ENCODE results near the gene FAM222B.
"Not testable (repeated sequence)": the region's sequence is repeated elsewhere in the genome, so short reads cannot be mapped to it uniquely, and the experiment has no call there.

FAM222B gene

GRCh38 chr17:28735242-28735722, 107.3 kb downstream of the FAM222B start:
- no peak for TF ChIP-seq POLR2A (IDR thresholded peaks at IDR 0.05; ENCODE audit: low read depth, low read length)
- FAIRE-seq (no peak), DNase-seq (ENCODE audit: insufficient read length, low spot score) (peak; percentile 67)

GRCh38 chr17:28734712-28735241, 107.8 kb downstream of the FAM222B start:
- no peak for FAIRE-seq
- DNase-seq (ENCODE audit: insufficient read length, low spot score), result no peak
- no peak for TF ChIP-seq POLR2A (IDR thresholded peaks at IDR 0.05; ENCODE audit: low read depth, low read length)

- FAIRE-seq, result no peak
Observed at GRCh38 chr17:28733346-28733745, 109.2 kb downstream of the FAM222B start.

DNA sequence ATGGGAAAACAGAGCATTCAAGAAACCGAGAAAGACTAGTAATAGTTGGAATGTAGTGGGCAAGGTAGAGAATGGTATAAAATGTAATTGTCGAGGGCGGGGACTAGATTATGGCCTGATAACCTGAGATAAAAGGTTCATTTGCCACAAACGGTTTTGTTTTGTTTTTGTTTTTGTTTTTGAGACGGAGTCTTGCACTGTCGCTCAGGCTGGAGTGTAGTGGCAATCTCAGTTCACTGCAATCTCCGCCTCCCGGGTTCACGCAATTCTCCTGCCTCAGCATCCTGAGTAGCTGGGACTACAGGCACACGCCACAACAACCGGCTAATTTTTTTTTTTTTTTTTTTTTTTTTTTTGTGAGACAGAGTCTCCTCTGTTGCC, 112.7 kb downstream of the FAM222B start:
- no peak for TF ChIP-seq POLR2A (IDR thresholded peaks at IDR 0.05; ENCODE audit: low read depth, low read length)
- no peak for FAIRE-seq
- DNase-seq (ENCODE audit: insufficient read length, low spot score), result no peak

More at GRCh38 chr17:28733346-28733745, 109.2 kb downstream of the FAM222B start:
- DNase-seq (ENCODE audit: insufficient read length, low spot score), result no peak
- no peak for TF ChIP-seq POLR2A (IDR thresholded peaks at IDR 0.05; ENCODE audit: low read depth, low read length)

- peak; percentile 68 for TF ChIP-seq POLR2A (IDR thresholded peaks at IDR 0.05; ENCODE audit: low read depth, low read length)
- DNase-seq (ENCODE audit: insufficient read length, low spot score) (peak; percentile 93), FAIRE-seq (no peak)
Observed at GRCh38 chr17:28728364-28729200, 114.0 kb downstream of the FAM222B start, which contains the start of gene NEK8. Gene NEK8 (plus strand): TSS chr17:28728788. CDS start chr17:28728814, 26 bp downstream.

DNA sequence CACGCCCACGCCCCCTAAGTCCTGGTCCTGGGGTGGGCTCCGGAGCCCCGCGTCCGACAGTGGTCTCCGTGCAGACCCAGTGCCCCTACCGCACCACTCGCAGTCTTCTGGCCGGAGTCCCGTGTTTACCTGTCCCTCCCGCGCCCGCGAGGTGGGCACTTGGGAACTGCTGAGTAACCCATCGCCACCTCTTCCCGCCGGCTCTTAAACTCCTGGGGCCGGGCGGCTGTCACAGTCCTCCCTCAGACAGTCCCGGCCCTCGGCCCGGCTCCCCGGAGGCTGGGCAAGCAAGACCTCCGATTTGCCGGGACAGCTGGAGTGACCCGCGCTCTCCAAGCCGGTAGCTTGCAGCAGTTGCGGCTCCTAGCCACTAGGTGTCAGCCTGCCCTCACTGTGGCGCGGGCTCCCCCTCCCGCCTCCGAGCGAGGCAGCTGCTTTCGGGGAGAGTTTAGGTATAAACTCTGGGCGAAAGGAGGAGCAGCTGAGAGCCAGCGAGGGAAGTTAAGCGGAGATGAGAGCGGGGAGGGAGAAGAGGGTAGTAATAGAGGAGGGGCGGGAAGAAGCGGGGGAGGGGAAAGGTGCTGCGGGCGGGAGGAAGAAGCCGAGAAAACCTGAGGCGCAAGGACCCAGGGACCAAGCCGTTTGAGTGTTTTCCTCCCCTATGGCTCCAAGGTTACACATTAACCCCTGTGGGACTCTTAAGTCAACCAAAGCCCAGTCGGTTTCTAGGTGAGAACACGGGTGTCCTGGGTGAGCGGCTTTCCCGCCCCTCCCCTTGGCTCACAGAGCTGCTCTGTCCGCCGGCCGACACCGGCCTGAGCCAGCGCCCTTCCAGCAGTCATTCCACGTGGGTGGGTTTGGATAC, 115.7 kb downstream of the FAM222B start:
- peak; percentile 95 for DNase-seq (ENCODE audit: insufficient read length, low spot score)
- no peak; the same call in 1 of the 2 replicates for TF ChIP-seq POLR2A (IDR thresholded peaks at IDR 0.05; ENCODE audit: low read depth, low read length)
- FAIRE-seq, result no peak

GRCh38 chr17:28726226-28726626, 116.4 kb downstream of the FAM222B start, which contains the start of gene TLCD1:
Gene TLCD1 (minus strand): TSS chr17:28726233. CDS start chr17:28726097, 136 bp downstream.
- TF ChIP-seq POLR2A (IDR thresholded peaks at IDR 0.05; ENCODE audit: low read depth, low read length), result no peak

DNA sequence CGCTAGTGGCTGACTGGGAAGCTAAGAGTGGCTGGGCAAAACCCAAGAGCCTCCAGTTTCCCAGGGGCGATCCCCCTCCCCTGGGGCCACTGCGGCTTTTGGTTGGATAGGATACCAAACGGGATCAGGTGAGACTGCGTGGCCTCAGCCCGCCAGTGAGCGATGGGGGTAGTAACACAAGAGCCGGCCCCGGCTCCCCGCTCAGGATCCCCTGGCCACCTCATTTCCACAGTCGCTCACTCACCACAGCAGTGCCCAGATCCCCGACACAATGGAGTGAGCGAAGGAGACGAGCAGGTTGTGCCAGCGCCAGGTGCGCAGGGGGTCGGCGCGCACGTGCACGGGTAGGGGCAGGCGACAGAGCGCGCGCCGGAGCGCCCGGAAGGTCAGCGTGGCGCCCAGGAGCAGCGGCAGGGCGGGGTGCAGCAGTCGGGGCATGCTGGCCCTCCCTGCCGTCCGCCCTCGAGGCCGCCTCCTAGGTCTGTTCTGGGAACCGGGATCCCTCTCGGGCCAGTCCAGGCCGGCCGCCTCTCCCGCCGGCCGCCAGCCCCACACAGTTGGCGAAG, 116.8 kb downstream of the FAM222B start:
- peak; percentile 78 for TF ChIP-seq POLR2A (IDR thresholded peaks at IDR 0.05; ENCODE audit: low read depth, low read length)
- DNase-seq (ENCODE audit: insufficient read length, low spot score) (peak; percentile 83), FAIRE-seq (no peak)

More at GRCh38 chr17:28726226-28726626, 116.4 kb downstream of the FAM222B start, which contains the start of gene TLCD1:
- FAIRE-seq, result no peak
- peak; percentile 73 for DNase-seq (ENCODE audit: insufficient read length, low spot score)

GRCh38 chr17:28725166-28725659, 117.4 kb downstream of the FAM222B start:
- TF ChIP-seq POLR2A (IDR thresholded peaks at IDR 0.05; ENCODE audit: low read depth, low read length), result no peak; the same call in 1 of the 2 replicates
- FAIRE-seq (no peak), DNase-seq (ENCODE audit: insufficient read length, low spot score) (no peak)

DNA sequence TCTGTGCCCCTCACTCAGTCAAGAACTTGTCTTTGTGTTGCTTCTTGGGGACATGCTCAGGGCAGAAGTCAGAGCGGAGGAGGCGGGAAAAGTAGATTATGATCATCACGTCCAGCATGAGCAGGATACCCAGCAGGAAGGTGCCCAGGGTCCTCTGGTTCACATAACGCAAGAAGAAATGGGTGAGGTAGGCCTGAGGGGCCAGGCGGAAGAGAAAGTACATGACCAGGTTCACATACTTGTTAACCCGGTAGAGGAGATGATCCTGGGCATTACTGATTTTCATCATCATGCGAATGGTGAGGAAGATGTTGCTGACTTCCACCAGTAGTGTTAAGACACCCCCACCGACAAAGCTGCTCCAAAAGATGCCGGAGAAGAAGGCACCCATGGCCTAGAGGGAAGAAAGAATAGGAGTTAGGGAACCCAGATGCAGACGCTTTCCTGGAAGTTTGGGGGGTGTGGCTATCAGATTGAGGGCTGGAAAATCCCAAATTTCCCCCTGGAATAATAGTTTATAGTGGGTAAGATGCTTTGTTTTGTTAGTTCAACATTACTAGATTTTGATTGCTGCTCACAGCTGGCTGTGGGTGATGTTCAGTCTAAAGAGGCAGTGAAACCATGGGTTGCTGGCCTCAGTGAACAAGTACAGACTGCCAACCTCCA, 118.0 kb downstream of the FAM222B start:
- no peak for TF ChIP-seq POLR2A (IDR thresholded peaks at IDR 0.05; ENCODE audit: low read depth, low read length)
- DNase-seq (ENCODE audit: insufficient read length, low spot score), result no peak
- no peak for FAIRE-seq

GRCh38 chr17:28723836-28724499, 118.6 kb downstream of the FAM222B start:
- not testable (repeated sequence) for FAIRE-seq; DNase-seq (ENCODE audit: insufficient read length, low spot score)

GRCh38 chr17:28723159-28723835, 119.3 kb downstream of the FAM222B start:
- no peak for DNase-seq (ENCODE audit: insufficient read length, low spot score)
- no peak for FAIRE-seq
- no peak for TF ChIP-seq POLR2A (IDR thresholded peaks at IDR 0.05; ENCODE audit: low read depth, low read length)

Measured in H54 (cell line).